Natural killer cell (primary cell): ENCODE results near the gene CYP2E1. TPM values are rescaled to one million over a fixed set of nuclear protein-coding genes. Genes with fewer than 3 reads are reported as not detected.

Source experiments
- ATAC-seq, 3 donors: fragments of 150-1000 bp in 2 of 3; fragments of 200-7000 bp in 1 of 3; cut with Tn5 transposase; 1 replicate in 1 of 3; 2 replicates in 2 of 3; pipeline ENCODE4 v1.10.0; 2021; ENCODE audit warnings: mild to moderate bottlenecking in 2 of 3, moderate library complexity in 2 of 3
- DNase-seq, 2 donors: peaks; one replicate each; pipeline versions ENCODE4 v3.0.0 to v3.0.0-alpha.2; 2013 to 2021; ENCODE audit warnings: mixed read lengths in 1 of 2
- H3K27ac ChIP-seq: one replicate; pipeline ENCODE4 v1.5.1; 2013; ENCODE audit warnings: mild to moderate bottlenecking, low read length
- H3K27me3 ChIP-seq: one replicate; pipeline ENCODE4 v1.6.1; 2013; ENCODE audit warnings: low read length; ENCODE audit not compliant: control insufficient read depth, insufficient read depth
- H3K36me3 ChIP-seq: one replicate; pipeline ENCODE4 v1.6.1; 2013; ENCODE audit warnings: low read length; ENCODE audit not compliant: control insufficient read depth, insufficient read depth
- H3K4me1 ChIP-seq: one replicate; pipeline ENCODE4 v1.6.1; 2013; ENCODE audit warnings: low read length; ENCODE audit not compliant: control insufficient read depth, insufficient read depth
- H3K4me3 ChIP-seq: one replicate; pipeline ENCODE4 v1.5.1; 2013; ENCODE audit warnings: low read length
- H3K9me3 ChIP-seq: one replicate; pipeline ENCODE4 v1.6.1; 2013; ENCODE audit warnings: low read length; ENCODE audit not compliant: control insufficient read depth, insufficient read depth
- H3K27ac Mint-ChIP-seq, 2 donors: one replicate each; pipeline ENCODE4 v1.8.0; 2022; ENCODE audit warnings: mild to moderate bottlenecking in 2 of 2, mixed read lengths in 2 of 2, moderate library complexity in 1 of 2
- H3K27me3 Mint-ChIP-seq, 2 donors: one replicate each; pipeline ENCODE4 v1.8.0; 2022; ENCODE audit warnings: low read depth in 2 of 2, mixed read lengths in 2 of 2
- H3K36me3 Mint-ChIP-seq: one replicate; pipeline ENCODE4 v1.8.0; 2022; ENCODE audit warnings: mixed read lengths
- H3K4me1 Mint-ChIP-seq, 2 donors: one replicate each; pipeline ENCODE4 v1.8.0; 2022; ENCODE audit warnings: mixed read lengths in 2 of 2
- H3K4me3 Mint-ChIP-seq: one replicate; pipeline ENCODE4 v1.8.0; 2022; ENCODE audit warnings: mild to moderate bottlenecking, moderate library complexity, mixed read lengths
- H3K9me3 Mint-ChIP-seq, 2 donors: one replicate each; pipeline ENCODE4 v1.8.0; 2022; ENCODE audit warnings: mixed read lengths in 2 of 2
- WGBS: methylation state at CpG from one replicate; pipeline ENCODE4 v1.1.7; 2013; ENCODE audit warnings: missing lambda C conversion rate; ENCODE audit not compliant: insufficient coverage; 5-methylcytosine and 5-hydroxymethylcytosine counted together
- intact Hi-C: fragments of 100-400 bp; cut with micrococcal nuclease; formaldehyde crosslinking; loops from one replicate; pipeline ENCODE4 v1.14.2; 2022
- total RNA-seq, 4 donors: library from RNA; stranded (reverse); fragments of 120-200 nt in 1 of 4; gene quantifications; one replicate each; pipeline versions ENCODE4 v1.2.3 to v1.2.4, GENCODE V29; 2013 to 2022
- TF ChIP-seq, protein P1 (sequence below): fragments of 200-600 bp; IDR thresholded peaks from one replicate; pipeline ENCODE4 v1.8.0; 2022; ENCODE audit warnings: antibody characterized with exemption

Gene CYP2E1
- total RNA-seq, result 1 to 10 TPM; 2.8 to 3.8 (median 2.9) TPM
- 4.0 TPM for total RNA-seq (2013)

DNA sequence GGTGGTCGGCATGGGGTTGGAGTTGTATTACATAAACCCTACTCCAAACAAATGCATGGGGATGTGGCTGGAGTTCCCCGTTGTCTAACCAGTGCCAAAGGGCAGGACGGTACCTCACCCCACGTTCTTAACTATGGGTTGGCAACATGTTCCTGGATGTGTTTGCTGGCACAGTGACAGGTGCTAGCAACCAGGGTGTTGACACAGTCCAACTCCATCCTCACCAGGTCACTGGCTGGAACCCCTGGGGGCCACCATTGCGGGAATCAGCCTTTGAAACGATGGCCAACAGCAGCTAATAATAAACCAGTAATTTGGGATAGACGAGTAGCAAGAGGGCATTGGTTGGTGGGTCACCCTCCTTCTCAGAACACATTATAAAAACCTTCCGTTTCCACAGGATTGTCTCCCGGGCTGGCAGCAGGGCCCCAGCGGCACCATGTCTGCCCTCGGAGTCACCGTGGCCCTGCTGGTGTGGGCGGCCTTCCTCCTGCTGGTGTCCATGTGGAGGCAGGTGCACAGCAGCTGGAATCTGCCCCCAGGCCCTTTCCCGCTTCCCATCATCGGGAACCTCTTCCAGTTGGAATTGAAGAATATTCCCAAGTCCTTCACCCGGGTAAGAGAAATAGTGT, at the start of gene CYP2E1:
TSS of gene CYP2E1 (plus strand) at position 407 of the 632 bp plus-strand sequence. CDS start at position 440, 33 bp downstream.
- 81% methylated on average over 15 of the region's 16 CpGs for WGBS
- peaks cover 30% of the 10 kb centered on the region for H3K4me1 ChIP-seq
- no peak within 1 kb of the TSS for H3K27ac ChIP-seq
- no peak within 1 kb of the TSS for H3K27ac Mint-ChIP-seq
- intact Hi-C loops, result no loop called here
- TF ChIP-seq, protein P1, sequence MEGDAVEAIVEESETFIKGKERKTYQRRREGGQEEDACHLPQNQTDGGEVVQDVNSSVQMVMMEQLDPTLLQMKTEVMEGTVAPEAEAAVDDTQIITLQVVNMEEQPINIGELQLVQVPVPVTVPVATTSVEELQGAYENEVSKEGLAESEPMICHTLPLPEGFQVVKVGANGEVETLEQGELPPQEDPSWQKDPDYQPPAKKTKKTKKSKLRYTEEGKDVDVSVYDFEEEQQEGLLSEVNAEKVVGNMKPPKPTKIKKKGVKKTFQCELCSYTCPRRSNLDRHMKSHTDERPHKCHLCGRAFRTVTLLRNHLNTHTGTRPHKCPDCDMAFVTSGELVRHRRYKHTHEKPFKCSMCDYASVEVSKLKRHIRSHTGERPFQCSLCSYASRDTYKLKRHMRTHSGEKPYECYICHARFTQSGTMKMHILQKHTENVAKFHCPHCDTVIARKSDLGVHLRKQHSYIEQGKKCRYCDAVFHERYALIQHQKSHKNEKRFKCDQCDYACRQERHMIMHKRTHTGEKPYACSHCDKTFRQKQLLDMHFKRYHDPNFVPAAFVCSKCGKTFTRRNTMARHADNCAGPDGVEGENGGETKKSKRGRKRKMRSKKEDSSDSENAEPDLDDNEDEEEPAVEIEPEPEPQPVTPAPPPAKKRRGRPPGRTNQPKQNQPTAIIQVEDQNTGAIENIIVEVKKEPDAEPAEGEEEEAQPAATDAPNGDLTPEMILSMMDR, result no peak
- peaks cover 0 to 7% of the 10 kb centered on the region in 2 donors for H3K9me3 Mint-ChIP-seq
- peaks cover 6% of the 10 kb centered on the region for H3K27me3 ChIP-seq
- peaks cover 12% of the 10 kb centered on the region for H3K36me3 Mint-ChIP-seq
- ATAC-seq (no peak), DNase-seq (no peak)
- peaks cover 17 to 25% of the 10 kb centered on the region in 2 donors for H3K4me1 Mint-ChIP-seq
- no peaks in the 10 kb centered on the region for H3K36me3 ChIP-seq
- H3K4me3 Mint-ChIP-seq, result no peak within 1 kb of the TSS
- peaks cover 5% of the 10 kb centered on the region for H3K9me3 ChIP-seq
- H3K27me3 Mint-ChIP-seq, result peaks cover 36 to 61% of the 10 kb centered on the region in 2 donors
- H3K4me3 ChIP-seq, result no peak within 1 kb of the TSS

DNA sequence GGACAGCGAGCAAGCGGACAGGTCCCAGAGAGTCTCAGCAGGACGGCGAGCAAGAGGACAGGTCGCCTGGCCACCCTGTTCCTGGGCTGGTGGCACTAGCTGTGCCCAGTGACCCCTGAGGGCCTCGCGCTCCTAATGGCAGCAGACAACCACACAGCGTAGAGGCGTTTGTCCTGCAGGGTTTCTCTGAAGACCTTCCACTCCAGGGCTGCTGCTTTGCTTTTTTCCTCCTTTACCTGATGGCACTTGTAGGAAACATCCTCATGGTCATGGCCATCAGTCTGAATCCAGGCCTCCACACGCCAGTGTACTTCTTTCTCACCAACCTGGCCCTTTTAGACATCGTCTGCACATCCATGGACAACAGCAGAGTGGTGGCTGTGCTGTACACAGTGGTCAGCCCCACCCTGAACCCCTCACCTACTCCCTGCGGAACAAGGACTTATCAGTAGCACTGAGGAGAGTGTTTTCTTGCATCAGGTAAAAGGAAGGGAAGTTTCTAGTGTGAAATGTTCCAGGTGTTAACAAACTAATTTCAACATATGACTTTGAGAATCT, 46.0 kb upstream of the CYP2E1 start:
- DNase-seq (no peak), ATAC-seq (no peak)
- Histone ChIP-seq H3K27ac (no peak overlapping the region), H3K27me3 (no peaks in the 10 kb centered on the region), H3K4me1 (peaks cover 11% of the 10 kb centered on the region), H3K36me3 (no peaks in the 10 kb centered on the region), H3K9me3 (peaks cover 4% of the 10 kb centered on the region), H3K4me3 (no peak overlapping the region)
- TF ChIP-seq, protein P1, result no peak
- Mint-ChIP-seq H3K27ac (no peak overlapping the region), H3K4me3 (no peak overlapping the region), H3K27me3 (peaks cover 0 to 2% of the 10 kb centered on the region in 2 donors), H3K4me1 (peaks cover 0 to 6% of the 10 kb centered on the region in 2 donors), H3K36me3 (peaks cover 16% of the 10 kb centered on the region), H3K9me3 (peaks cover 9 to 16% of the 10 kb centered on the region in 2 donors)
- intact Hi-C loops, result no loop called here
- 85% methylated on average over 11 of the region's 12 CpGs for WGBS

DNA sequence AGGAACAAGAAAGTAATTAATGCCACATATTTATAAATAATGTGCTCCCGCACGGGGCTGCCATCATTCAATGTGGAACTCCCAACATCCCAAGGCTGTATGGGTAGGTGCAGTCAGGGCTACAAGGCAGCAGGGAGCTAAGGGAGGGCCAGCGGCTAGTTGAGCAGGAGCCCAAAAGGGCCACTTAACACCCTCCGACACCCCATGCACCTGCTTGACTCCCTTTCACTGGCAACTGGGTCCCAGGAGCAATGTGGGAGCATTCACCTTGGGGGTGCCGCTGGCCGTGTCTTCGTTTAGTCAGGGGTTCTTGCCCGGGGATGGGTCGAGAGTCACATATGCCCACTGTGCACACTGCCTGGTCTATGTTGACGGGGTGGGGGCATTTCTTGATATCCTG, 45.5 kb upstream of the CYP2E1 start:
- 96% methylated on average over 7 of the region's 10 CpGs for WGBS
- peaks cover 10 to 17% of the 10 kb centered on the region in 2 donors for H3K9me3 Mint-ChIP-seq
- H3K27ac Mint-ChIP-seq, result no peak overlapping the region

More for the DNA sequence above, 45.5 kb upstream of the CYP2E1 start:
- Histone ChIP-seq H3K4me1 (peaks cover 6% of the 10 kb centered on the region), H3K9me3 (peaks cover 9% of the 10 kb centered on the region), H3K4me3 (no peak overlapping the region), H3K36me3 (no peaks in the 10 kb centered on the region), H3K27ac (no peak overlapping the region), H3K27me3 (no peaks in the 10 kb centered on the region)
- ATAC-seq (no peak), DNase-seq (no peak)
- H3K27me3 Mint-ChIP-seq, result peaks cover 3 to 4% of the 10 kb centered on the region in 2 donors
- intact Hi-C loops, result no loop called here
- no peak overlapping the region for H3K4me3 Mint-ChIP-seq
- peaks cover 0 to 1% of the 10 kb centered on the region in 2 donors for H3K4me1 Mint-ChIP-seq
- peaks cover 21% of the 10 kb centered on the region for H3K36me3 Mint-ChIP-seq
- TF ChIP-seq, protein P1, result no peak
